ENCODE measurements around the gene ROPN1.
"Not testable (repeated sequence)": the region's sequence is repeated elsewhere in the genome, so short reads cannot be mapped to it uniquely, and the experiment has no call there.

ROPN1 gene

GRCh38 chr3:124002405-124003079 is 10.6 kb upstream of the ROPN1 start:
- in situ Hi-C loops (cut with HindIII; ENCODE audit: low pct_ligation_motif_present, low pct_unique_long_range_greater_than_20kb, low sequenced_read_pairs); DNase-seq: not testable (repeated sequence)

- in situ Hi-C loops (cut with HindIII; ENCODE audit: low pct_ligation_motif_present, low pct_unique_long_range_greater_than_20kb, low sequenced_read_pairs); DNase-seq: not testable (repeated sequence)
Observed at GRCh38 chr3:124001366-124001765, 9.4 kb upstream of the ROPN1 start.

- DNase-seq: no peak
- in situ Hi-C loops (cut with HindIII; ENCODE audit: low pct_ligation_motif_present, low pct_unique_long_range_greater_than_20kb, low sequenced_read_pairs): no loop called here
Observed at GRCh38 chr3:123997543-123997942, 5.6 kb upstream of the ROPN1 start.

- no peak for DNase-seq
- in situ Hi-C loops (cut with HindIII; ENCODE audit: low pct_ligation_motif_present, low pct_unique_long_range_greater_than_20kb, low sequenced_read_pairs): no loop called here
Observed at GRCh38 chr3:123993818-123994217, 1.9 kb upstream of the ROPN1 start.

- no peak for DNase-seq
- in situ Hi-C loops (cut with HindIII; ENCODE audit: low pct_ligation_motif_present, low pct_unique_long_range_greater_than_20kb, low sequenced_read_pairs): no loop called here
Observed at GRCh38 chr3:123986427-123986826, 5.5 kb downstream of the ROPN1 start.

- in situ Hi-C loops (cut with HindIII; ENCODE audit: low pct_ligation_motif_present, low pct_unique_long_range_greater_than_20kb, low sequenced_read_pairs): no loop called here
- DNase-seq: no peak
Observed at GRCh38 chr3:123984957-123985356, 7.0 kb downstream of the ROPN1 start.

GRCh38 chr3:123984350-123984749 is 7.6 kb downstream of the ROPN1 start:
- DNase-seq: no peak
- in situ Hi-C loops (cut with HindIII; ENCODE audit: low pct_ligation_motif_present, low pct_unique_long_range_greater_than_20kb, low sequenced_read_pairs): no loop called here

GRCh38 chr3:123981317-123981716 is 10.6 kb downstream of the ROPN1 start:
- in situ Hi-C loops (cut with HindIII; ENCODE audit: low pct_ligation_motif_present, low pct_unique_long_range_greater_than_20kb, low sequenced_read_pairs); DNase-seq: not testable (repeated sequence)

GRCh38 chr3:123980539-123980938 is 11.4 kb downstream of the ROPN1 start:
- DNase-seq: no peak
- in situ Hi-C loops (cut with HindIII; ENCODE audit: low pct_ligation_motif_present, low pct_unique_long_range_greater_than_20kb, low sequenced_read_pairs): no loop called here

GRCh38 chr3:123979525-123980501 is 12.1 kb downstream of the ROPN1 start:
- DNase-seq: peak; percentile 48
- in situ Hi-C loops (cut with HindIII; ENCODE audit: low pct_ligation_motif_present, low pct_unique_long_range_greater_than_20kb, low sequenced_read_pairs): not testable (repeated sequence)

- in situ Hi-C loops (cut with HindIII; ENCODE audit: low pct_ligation_motif_present, low pct_unique_long_range_greater_than_20kb, low sequenced_read_pairs); DNase-seq: not testable (repeated sequence)
Observed at GRCh38 chr3:123976904-123977303, 15.0 kb downstream of the ROPN1 start.

- in situ Hi-C loops (cut with HindIII; ENCODE audit: low pct_ligation_motif_present, low pct_unique_long_range_greater_than_20kb, low sequenced_read_pairs); DNase-seq: not testable (repeated sequence)
Observed at GRCh38 chr3:123976181-123976898, 15.6 kb downstream of the ROPN1 start.

- DNase-seq; in situ Hi-C loops (cut with HindIII; ENCODE audit: low pct_ligation_motif_present, low pct_unique_long_range_greater_than_20kb, low sequenced_read_pairs): not testable (repeated sequence)
Observed at GRCh38 chr3:123975030-123975429, 16.9 kb downstream of the ROPN1 start.

GRCh38 chr3:123971406-123971805 is 20.5 kb downstream of the ROPN1 start:
- in situ Hi-C loops (cut with HindIII; ENCODE audit: low pct_ligation_motif_present, low pct_unique_long_range_greater_than_20kb, low sequenced_read_pairs): no loop called here
- no peak for DNase-seq

- in situ Hi-C loops (cut with HindIII; ENCODE audit: low pct_ligation_motif_present, low pct_unique_long_range_greater_than_20kb, low sequenced_read_pairs); DNase-seq: not testable (repeated sequence)
Observed at GRCh38 chr3:123967260-123967659, 24.7 kb downstream of the ROPN1 start.

GRCh38 chr3:123966799-123967198 is 25.1 kb downstream of the ROPN1 start:
- in situ Hi-C loops (cut with HindIII; ENCODE audit: low pct_ligation_motif_present, low pct_unique_long_range_greater_than_20kb, low sequenced_read_pairs); DNase-seq: not testable (repeated sequence)

- DNase-seq; in situ Hi-C loops (cut with HindIII; ENCODE audit: low pct_ligation_motif_present, low pct_unique_long_range_greater_than_20kb, low sequenced_read_pairs): not testable (repeated sequence)
Observed at GRCh38 chr3:123964793-123965192, 27.1 kb downstream of the ROPN1 start.

GRCh38 chr3:123961508-123961856 is 30.4 kb downstream of the ROPN1 start:
- DNase-seq: no peak
- in situ Hi-C loops (cut with HindIII; ENCODE audit: low pct_ligation_motif_present, low pct_unique_long_range_greater_than_20kb, low sequenced_read_pairs): no loop called here
